T-helper 2 cell (primary cell): ENCODE data around the gene GATAD2B.
"Not testable (repeated sequence)": the region's sequence is repeated elsewhere in the genome, so short reads cannot be mapped to it uniquely, and the experiment has no call there.

Experiments used
- DNase-seq, 5 experiments: peaks; one replicate each; pipeline versions ENCODE4 v3.0.0 to v3.0.0-alpha.2; 2012 to 2022

Gene GATAD2B

GRCh38 chr1:153775458-153776327 lies 147.1 kb downstream of the GATAD2B start:
- peak; percentile 28 to 79 (median 57) for DNase-seq

GRCh38 chr1:153774780-153775457 lies 147.9 kb downstream of the GATAD2B start, which contains the start of gene SLC27A3:
Gene SLC27A3, plus strand, starts transcription at chr1:153775407. Its CDS starts 91 bp downstream, at chr1:153775498.
- DNase-seq, result peak in 1 of 5 experiments; percentile 8

GRCh38 chr1:153774026-153774595 lies 148.7 kb downstream of the GATAD2B start:
- no peak for DNase-seq

- DNase-seq, result no peak
Measured at GRCh38 chr1:153773096-153773921, 149.5 kb downstream of the GATAD2B start.

- no peak for DNase-seq
Measured at GRCh38 chr1:153771841-153772593, 150.8 kb downstream of the GATAD2B start.

- DNase-seq, result no peak
Measured at GRCh38 chr1:153771261-153771660, 151.5 kb downstream of the GATAD2B start.

GRCh38 chr1:153770797-153771196 lies 152.0 kb downstream of the GATAD2B start:
- DNase-seq, result no peak

- no peak for DNase-seq
Measured at GRCh38 chr1:153769221-153769620, 153.6 kb downstream of the GATAD2B start.

GRCh38 chr1:153768316-153769181 lies 154.2 kb downstream of the GATAD2B start:
- DNase-seq, result no peak

- no peak for DNase-seq
Measured at GRCh38 chr1:153767519-153767918, 155.3 kb downstream of the GATAD2B start.

GRCh38 chr1:153766663-153767062 lies 156.1 kb downstream of the GATAD2B start:
- not testable (repeated sequence) for DNase-seq

GRCh38 chr1:153764310-153764709 lies 158.5 kb downstream of the GATAD2B start:
- DNase-seq, result no peak

- DNase-seq, result no peak
Measured at GRCh38 chr1:153763365-153764225, 159.2 kb downstream of the GATAD2B start.

- DNase-seq, result no peak
Measured at GRCh38 chr1:153760440-153760839, 162.3 kb downstream of the GATAD2B start.
